Measurements from ENCODE around the gene SEZ6L2.

Gene SEZ6L2

GRCh38 chr16:29849505-29849904 is 49.8 kb downstream of the SEZ6L2 start:
- Histone ChIP-seq H3K27me3 (replicated peaks in 2 of 5; ENCODE audit: control insufficient read depth in 4 of 5, insufficient read depth in 5 of 5, low read length in 4 of 5) (no peaks in the 10 kb centered on the region), H3K36me3 (ENCODE audit: control insufficient read depth in 4 of 4, insufficient read depth in 4 of 4, low read length in 3 of 4) (peaks cover 0 to 29% (median 10%) of the 10 kb centered on the region in 4 experiments), H3K9me3 (ENCODE audit: control extremely low read depth in 1 of 5, control insufficient read depth in 4 of 5, insufficient read depth in 2 of 5, low read depth in 1 of 5, low read length in 4 of 5) (no peaks in the 10 kb centered on the region), H3K4me3 (ENCODE audit: control insufficient read depth in 1 of 7, extremely low read depth in 1 of 7, insufficient read depth in 4 of 7, low read depth in 2 of 7, low read length in 6 of 7) (no peak overlapping the region), H3K27ac (ENCODE audit: insufficient read depth in 1 of 2, low read depth in 1 of 2, low read length in 2 of 2, poor library complexity in 1 of 2, severe bottlenecking in 2 of 2) (no peak overlapping the region), H3K4me1 (ENCODE audit: control extremely low read depth in 1 of 4, control insufficient read depth in 4 of 4, insufficient read depth in 4 of 4, low read length in 3 of 4) (no peaks in the 10 kb centered on the region)
- ChIA-PET CTCF (interaction anchor here (0.6 to 2.3 kb wide), 17 partner anchors 9 to 169 kb away, joined by 3 to 24 read pairs (median 6); partner anchors contain the start of genes ASPHD1, KIF22 and MVP), POLR2A (no interaction called here)
- 97% methylated on average over 4 of the region's 5 CpGs for WGBS (ENCODE audit: insufficient coverage)
- no peak for DNase-seq

GRCh38 chr16:29848420-29849297 is 50.7 kb downstream of the SEZ6L2 start:
- no peaks in the 10 kb centered on the region for H3K4me1 ChIP-seq (ENCODE audit: control extremely low read depth in 1 of 4, control insufficient read depth in 4 of 4, insufficient read depth in 4 of 4, low read length in 3 of 4)
- H3K9me3 ChIP-seq (ENCODE audit: control extremely low read depth in 1 of 5, control insufficient read depth in 4 of 5, insufficient read depth in 2 of 5, low read depth in 1 of 5, low read length in 4 of 5) = no peaks in the 10 kb centered on the region
- ChIA-PET CTCF (interaction anchor here (0.5 to 2.3 kb wide), 38 partner anchors 8 to 255 kb away, joined by 3 to 24 read pairs (median 4); partner anchors contain the start of genes ASPHD1, CDIPT, KIF22 and MVP), POLR2A (no interaction called here)
- WGBS (ENCODE audit: insufficient coverage) = 75% methylated on average over 5 of the region's 15 CpGs
- peak; percentile 61 to 78 (median 75) for DNase-seq
- peaks cover 0 to 37% (median 13%) of the 10 kb centered on the region in 4 experiments for H3K36me3 ChIP-seq (ENCODE audit: control insufficient read depth in 4 of 4, insufficient read depth in 4 of 4, low read length in 3 of 4)
- H3K27me3 ChIP-seq (replicated peaks in 2 of 5; ENCODE audit: control insufficient read depth in 4 of 5, insufficient read depth in 5 of 5, low read length in 4 of 5) = no peaks in the 10 kb centered on the region
- H3K27ac ChIP-seq (ENCODE audit: insufficient read depth in 1 of 2, low read depth in 1 of 2, low read length in 2 of 2, poor library complexity in 1 of 2, severe bottlenecking in 2 of 2) = no peak overlapping the region
- H3K4me3 ChIP-seq (ENCODE audit: control insufficient read depth in 1 of 7, extremely low read depth in 1 of 7, insufficient read depth in 4 of 7, low read depth in 2 of 7, low read length in 6 of 7) = no peak overlapping the region

GRCh38 chr16:29845656-29846055 is 53.7 kb downstream of the SEZ6L2 start:
- Histone ChIP-seq H3K9me3 (ENCODE audit: control extremely low read depth in 1 of 5, control insufficient read depth in 4 of 5, insufficient read depth in 2 of 5, low read depth in 1 of 5, low read length in 4 of 5) (no peaks in the 10 kb centered on the region), H3K27ac (ENCODE audit: insufficient read depth in 1 of 2, low read depth in 1 of 2, low read length in 2 of 2, poor library complexity in 1 of 2, severe bottlenecking in 2 of 2) (no peak overlapping the region), H3K4me1 (ENCODE audit: control extremely low read depth in 1 of 4, control insufficient read depth in 4 of 4, insufficient read depth in 4 of 4, low read length in 3 of 4) (no peaks in the 10 kb centered on the region), H3K4me3 (ENCODE audit: control insufficient read depth in 1 of 7, extremely low read depth in 1 of 7, insufficient read depth in 4 of 7, low read depth in 2 of 7, low read length in 6 of 7) (no peak overlapping the region), H3K27me3 (replicated peaks in 2 of 5; ENCODE audit: control insufficient read depth in 4 of 5, insufficient read depth in 5 of 5, low read length in 4 of 5) (no peaks in the 10 kb centered on the region), H3K36me3 (ENCODE audit: control insufficient read depth in 4 of 4, insufficient read depth in 4 of 4, low read length in 3 of 4) (peaks cover 0 to 57% (median 17%) of the 10 kb centered on the region in 4 experiments)
- ChIA-PET POLR2A (interaction anchor here (0.6 kb wide), 1 partner anchor 1429 kb away, joined by 3 read pairs; no protein-coding TSS in a partner anchor), CTCF (interaction anchor here (0.6 to 1.9 kb wide), 4 partner anchors 16 to 146 kb away, joined by 3 to 5 read pairs (median 4); no protein-coding TSS in a partner anchor)
- 97% methylated on average over 16 of the region's 18 CpGs for WGBS (ENCODE audit: insufficient coverage)
- no peak for DNase-seq

GRCh38 chr16:29844575-29845331 is 54.6 kb downstream of the SEZ6L2 start:
- POLR2A ChIA-PET = interaction anchor here (0.6 kb wide), 1 partner anchor 1430 kb away, joined by 3 read pairs; no protein-coding TSS in a partner anchor
- H3K4me3 ChIP-seq (ENCODE audit: control insufficient read depth in 1 of 7, extremely low read depth in 1 of 7, insufficient read depth in 4 of 7, low read depth in 2 of 7, low read length in 6 of 7) = no peak overlapping the region
- WGBS (ENCODE audit: insufficient coverage) = 97% methylated on average over 26 of the region's 28 CpGs
- no peaks in the 10 kb centered on the region for H3K9me3 ChIP-seq (ENCODE audit: control extremely low read depth in 1 of 5, control insufficient read depth in 4 of 5, insufficient read depth in 2 of 5, low read depth in 1 of 5, low read length in 4 of 5)
- H3K4me1 ChIP-seq (ENCODE audit: control extremely low read depth in 1 of 4, control insufficient read depth in 4 of 4, insufficient read depth in 4 of 4, low read length in 3 of 4) = no peaks in the 10 kb centered on the region
- H3K36me3 ChIP-seq (ENCODE audit: control insufficient read depth in 4 of 4, insufficient read depth in 4 of 4, low read length in 3 of 4) = peaks cover 0 to 66% (median 21%) of the 10 kb centered on the region in 4 experiments
- CTCF ChIA-PET = interaction anchor here (0.6 to 1.9 kb wide), 6 partner anchors 16 to 145 kb away, joined by 3 to 5 read pairs (median 3); partner anchors contain the start of gene PAGR1
- no peak for DNase-seq
- no peak overlapping the region for H3K27ac ChIP-seq (ENCODE audit: insufficient read depth in 1 of 2, low read depth in 1 of 2, low read length in 2 of 2, poor library complexity in 1 of 2, severe bottlenecking in 2 of 2)
- no peaks in the 10 kb centered on the region for H3K27me3 ChIP-seq (replicated peaks in 2 of 5; ENCODE audit: control insufficient read depth in 4 of 5, insufficient read depth in 5 of 5, low read length in 4 of 5)

GRCh38 chr16:29843931-29844330 is 55.4 kb downstream of the SEZ6L2 start:
- H3K27ac ChIP-seq (ENCODE audit: insufficient read depth in 1 of 2, low read depth in 1 of 2, low read length in 2 of 2, poor library complexity in 1 of 2, severe bottlenecking in 2 of 2) = no peak overlapping the region
- ChIA-PET CTCF (interaction anchor here (0.7 to 1.9 kb wide), 4 partner anchors 16 to 160 kb away, joined by 3 to 5 read pairs (median 4); partner anchors contain the start of gene PAGR1), POLR2A (no interaction called here)
- no peak overlapping the region for H3K4me3 ChIP-seq (ENCODE audit: control insufficient read depth in 1 of 7, extremely low read depth in 1 of 7, insufficient read depth in 4 of 7, low read depth in 2 of 7, low read length in 6 of 7)
- peaks cover 0 to 67% (median 24%) of the 10 kb centered on the region in 4 experiments for H3K36me3 ChIP-seq (ENCODE audit: control insufficient read depth in 4 of 4, insufficient read depth in 4 of 4, low read length in 3 of 4)
- no peaks in the 10 kb centered on the region for H3K9me3 ChIP-seq (ENCODE audit: control extremely low read depth in 1 of 5, control insufficient read depth in 4 of 5, insufficient read depth in 2 of 5, low read depth in 1 of 5, low read length in 4 of 5)
- no peak for DNase-seq
- no peaks in the 10 kb centered on the region for H3K4me1 ChIP-seq (ENCODE audit: control extremely low read depth in 1 of 4, control insufficient read depth in 4 of 4, insufficient read depth in 4 of 4, low read length in 3 of 4)
- H3K27me3 ChIP-seq (replicated peaks in 2 of 5; ENCODE audit: control insufficient read depth in 4 of 5, insufficient read depth in 5 of 5, low read length in 4 of 5) = no peaks in the 10 kb centered on the region
- 95% methylated on average over 8 of the region's 8 CpGs for WGBS (ENCODE audit: insufficient coverage)

GRCh38 chr16:29842732-29843346 is 56.5 kb downstream of the SEZ6L2 start:
- H3K36me3 ChIP-seq (ENCODE audit: control insufficient read depth in 4 of 4, insufficient read depth in 4 of 4, low read length in 3 of 4) = peaks cover 0 to 75% (median 24%) of the 10 kb centered on the region in 4 experiments
- H3K27ac ChIP-seq (ENCODE audit: insufficient read depth in 1 of 2, low read depth in 1 of 2, low read length in 2 of 2, poor library complexity in 1 of 2, severe bottlenecking in 2 of 2) = no peak overlapping the region
- POLR2A ChIA-PET = interaction anchor here (0.7 kb wide), 1 partner anchor 665 kb away, joined by 3 read pairs; no protein-coding TSS in a partner anchor
- H3K9me3 ChIP-seq (ENCODE audit: control extremely low read depth in 1 of 5, control insufficient read depth in 4 of 5, insufficient read depth in 2 of 5, low read depth in 1 of 5, low read length in 4 of 5) = no peaks in the 10 kb centered on the region
- 100% methylated on average over 7 of the region's 9 CpGs for WGBS (ENCODE audit: insufficient coverage)
- no peaks in the 10 kb centered on the region for H3K4me1 ChIP-seq (ENCODE audit: control extremely low read depth in 1 of 4, control insufficient read depth in 4 of 4, insufficient read depth in 4 of 4, low read length in 3 of 4)
- DNase-seq = no peak
- no peaks in the 10 kb centered on the region for H3K27me3 ChIP-seq (replicated peaks in 2 of 5; ENCODE audit: control insufficient read depth in 4 of 5, insufficient read depth in 5 of 5, low read length in 4 of 5)
- CTCF ChIA-PET = interaction anchor here (0.6 to 1.7 kb wide), 2 partner anchors 14 to 18 kb away, joined by 3 to 4 read pairs; no protein-coding TSS in a partner anchor
- no peak overlapping the region for H3K4me3 ChIP-seq (ENCODE audit: control insufficient read depth in 1 of 7, extremely low read depth in 1 of 7, insufficient read depth in 4 of 7, low read depth in 2 of 7, low read length in 6 of 7)
